Measurements from ENCODE around the gene WWOX. TPM values are rescaled to one million over a fixed set of nuclear protein-coding genes. Genes with fewer than 3 reads are reported as not detected.

Gene WWOX
- total RNA-seq, 4 donors from 2014 or later, result 12.9 to 53.5 (median 25.6) TPM

- Histone ChIP-seq H3K36me3 (no peaks in the 10 kb centered on the region), H3K9me3 (peaks cover 0 to 8% (median 0%) of the 10 kb centered on the region in 3 donors), H3K27ac (no peak overlapping the region), H3K4me1 (no peaks in the 10 kb centered on the region), H3K27me3 (no peaks in the 10 kb centered on the region), H3K4me3 (no peak overlapping the region)
- no peak for ATAC-seq
- 69 to 93% methylated on average over 2 to 3 of the region's 3 CpGs for WGBS, 2 donors (ENCODE audit: low coverage in 1 of 2)
- TF ChIP-seq POLR2A (IDR thresholded peaks at IDR 0.05) (no peak), POLR2AphosphoS5 (IDR thresholded peaks at IDR 0.05) (no peak), EP300 (IDR thresholded peaks at IDR 0.05) (no peak), CTCF (IDR thresholded peaks at IDR 0.05) (no peak)
Observed at GRCh38 chr16:78619811-78620210, 520.4 kb downstream of the WWOX start.

- no peak overlapping the region for H3K27ac ChIP-seq
- ATAC-seq, result no peak
- no peaks in the 10 kb centered on the region for H3K4me1 ChIP-seq
- H3K36me3 ChIP-seq, result no peaks in the 10 kb centered on the region
- 88% methylated on average over 2 of the region's 2 CpGs; no CpG with 5 or more reads in 1 of the 2 donors for WGBS, 2 donors (ENCODE audit: low coverage in 1 of 2)
- H3K9me3 ChIP-seq, result peaks cover 0 to 8% (median 0%) of the 10 kb centered on the region in 3 donors
- no peak overlapping the region for H3K4me3 ChIP-seq
- TF ChIP-seq POLR2A (IDR thresholded peaks at IDR 0.05), result no peak
- no peak for TF ChIP-seq CTCF (IDR thresholded peaks at IDR 0.05)
- TF ChIP-seq EP300 (IDR thresholded peaks at IDR 0.05), result no peak
- TF ChIP-seq POLR2AphosphoS5 (IDR thresholded peaks at IDR 0.05), result no peak
- H3K27me3 ChIP-seq, result no peaks in the 10 kb centered on the region
Observed at GRCh38 chr16:78620291-78620690, 520.8 kb downstream of the WWOX start.

GRCh38 chr16:78623796-78624195 is 524.3 kb downstream of the WWOX start:
- TF ChIP-seq EP300 (IDR thresholded peaks at IDR 0.05), result no peak
- TF ChIP-seq CTCF (IDR thresholded peaks at IDR 0.05), result no peak

GRCh38 chr16:78624366-78624765 is 524.9 kb downstream of the WWOX start:
- Histone ChIP-seq H3K36me3 (no peaks in the 10 kb centered on the region), H3K9me3 (peaks cover 0 to 8% (median 0%) of the 10 kb centered on the region in 3 donors), H3K27me3 (no peaks in the 10 kb centered on the region), H3K4me1 (no peaks in the 10 kb centered on the region), H3K4me3 (no peak overlapping the region), H3K27ac (no peak overlapping the region)
- TF ChIP-seq CTCF (IDR thresholded peaks at IDR 0.05) (no peak), EP300 (IDR thresholded peaks at IDR 0.05) (no peak), POLR2AphosphoS5 (IDR thresholded peaks at IDR 0.05) (no peak), POLR2A (IDR thresholded peaks at IDR 0.05) (no peak)
- ATAC-seq, result no peak
- WGBS, 2 donors (ENCODE audit: low coverage in 1 of 2), result 24 to 70% methylated on average over 2 of the region's 2 CpGs

More at GRCh38 chr16:78623796-78624195, 524.3 kb downstream of the WWOX start:
- Histone ChIP-seq H3K4me1 (no peaks in the 10 kb centered on the region), H3K4me3 (no peak overlapping the region), H3K27me3 (no peaks in the 10 kb centered on the region), H3K27ac (no peak overlapping the region), H3K36me3 (no peaks in the 10 kb centered on the region), H3K9me3 (peaks cover 0 to 8% (median 0%) of the 10 kb centered on the region in 3 donors)
- 59 to 100% methylated on average over 1 to 2 of the region's 2 CpGs for WGBS, 2 donors (ENCODE audit: low coverage in 1 of 2)
- no peak for ATAC-seq

GRCh38 chr16:78628461-78629045 is 529.1 kb downstream of the WWOX start:
- Histone ChIP-seq H3K27me3 (no peaks in the 10 kb centered on the region), H3K36me3 (no peaks in the 10 kb centered on the region), H3K27ac (no peak overlapping the region), H3K4me1 (no peaks in the 10 kb centered on the region), H3K9me3 (peaks cover 0 to 11% (median 0%) of the 10 kb centered on the region in 3 donors), H3K4me3 (no peak overlapping the region)
- 43 to 51% methylated on average over 7 to 8 of the region's 8 CpGs for WGBS, 2 donors (ENCODE audit: low coverage in 1 of 2)
- no peak for TF ChIP-seq POLR2AphosphoS5 (IDR thresholded peaks at IDR 0.05)
- TF ChIP-seq EP300 (IDR thresholded peaks at IDR 0.05), result no peak
- TF ChIP-seq POLR2A (IDR thresholded peaks at IDR 0.05), result no peak
- no peak for TF ChIP-seq CTCF (IDR thresholded peaks at IDR 0.05)
- no peak for ATAC-seq

Data from gastroesophageal sphincter (tissue), 4 donors.